HTERT RPE-1 (cell line): Measurements from ENCODE around the gene RAP1B.
"Not testable (repeated sequence)": the region's sequence is repeated elsewhere in the genome, so short reads cannot be mapped to it uniquely, and the experiment has no call there.

Source experiments
- in situ Hi-C: fragments of 300-500 bp; cut with MboI; formaldehyde crosslinking; loops from 4 replicates; pipeline ENCODE4 v1.14.3; 2020; ENCODE audit warnings: low sequenced_read_pairs

Gene RAP1B

GRCh38 chr12:68632486-68632885, 21.8 kb downstream of the RAP1B start:
- in situ Hi-C loops = no loop called here

- in situ Hi-C loops = no loop called here
These were observed 23.2 kb downstream of the RAP1B start for GRCh38 chr12:68633614-68634558.

- in situ Hi-C loops = no loop called here
These were observed 25.6 kb downstream of the RAP1B start for GRCh38 chr12:68636268-68636667.

DNA sequence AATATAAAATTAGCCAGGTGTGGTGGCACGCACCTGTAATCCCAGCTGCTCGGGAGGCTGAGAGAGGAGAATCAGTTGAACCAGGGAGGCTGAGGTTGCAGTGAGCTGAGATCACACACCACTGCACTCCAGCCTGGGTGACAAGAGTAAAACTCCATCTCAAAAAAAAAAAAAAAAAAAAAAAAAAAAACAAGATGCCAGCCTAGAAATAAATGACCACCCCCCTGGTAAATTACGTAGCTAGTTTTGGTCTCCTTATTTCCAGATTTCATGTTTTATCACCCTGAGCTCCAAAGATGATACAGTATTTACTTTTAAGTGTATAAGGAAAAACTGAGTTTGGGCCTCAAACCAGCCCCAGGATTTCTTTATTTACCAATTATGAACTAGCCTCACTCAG, 26.7 kb downstream of the RAP1B start:
- in situ Hi-C loops = not testable (repeated sequence)

DNA sequence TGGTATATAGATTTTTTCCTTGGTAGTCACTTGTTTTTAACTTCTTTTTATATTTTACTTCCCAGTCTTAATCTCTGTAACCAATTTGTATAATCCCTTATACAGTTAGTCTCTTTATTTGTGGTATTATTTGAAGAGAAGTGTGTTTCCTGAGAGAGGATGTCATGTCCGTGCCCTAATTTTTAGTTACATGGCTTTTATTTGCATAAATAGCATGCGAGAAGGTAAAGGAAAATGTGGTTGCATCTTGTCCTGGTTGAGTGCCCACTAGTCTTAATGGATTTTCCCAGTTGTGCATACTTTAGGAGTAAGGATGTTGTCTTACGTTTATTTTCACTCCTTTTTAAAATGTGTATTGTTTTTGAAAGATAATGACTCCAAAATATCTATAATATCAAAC, 27.5 kb downstream of the RAP1B start:
- in situ Hi-C loops = no loop called here

DNA sequence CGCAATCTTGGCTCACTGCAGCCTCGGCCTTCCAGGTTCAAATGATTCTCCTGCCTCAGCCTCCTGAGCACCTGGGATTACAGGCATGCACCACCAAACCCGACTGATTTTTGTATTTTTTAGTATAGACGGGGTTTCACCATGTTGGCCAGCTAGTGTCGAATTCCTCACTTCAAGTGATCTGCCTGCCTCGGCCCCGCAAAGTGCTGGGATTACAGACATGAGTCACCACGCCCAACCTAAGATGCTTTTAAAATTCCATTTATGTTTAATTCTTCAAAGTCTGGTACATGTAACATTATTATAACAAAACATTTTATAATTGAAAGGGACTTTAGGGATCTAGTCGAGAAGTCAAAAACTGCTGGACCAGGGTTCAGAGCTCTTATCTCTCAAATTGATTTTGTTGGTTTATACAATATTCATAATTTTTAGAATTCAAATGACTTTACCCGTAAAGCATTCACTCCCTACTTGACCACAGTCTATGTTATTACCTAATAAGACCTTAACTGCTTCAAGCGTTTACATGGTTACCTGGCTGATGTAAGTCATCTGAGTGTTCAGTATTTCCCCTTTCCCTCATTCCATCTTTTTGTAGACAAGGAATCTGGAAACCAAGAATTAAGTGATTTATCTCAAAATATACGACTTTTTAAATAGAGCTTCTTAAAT, 28.2 kb downstream of the RAP1B start:
- in situ Hi-C loops = no loop called here

DNA sequence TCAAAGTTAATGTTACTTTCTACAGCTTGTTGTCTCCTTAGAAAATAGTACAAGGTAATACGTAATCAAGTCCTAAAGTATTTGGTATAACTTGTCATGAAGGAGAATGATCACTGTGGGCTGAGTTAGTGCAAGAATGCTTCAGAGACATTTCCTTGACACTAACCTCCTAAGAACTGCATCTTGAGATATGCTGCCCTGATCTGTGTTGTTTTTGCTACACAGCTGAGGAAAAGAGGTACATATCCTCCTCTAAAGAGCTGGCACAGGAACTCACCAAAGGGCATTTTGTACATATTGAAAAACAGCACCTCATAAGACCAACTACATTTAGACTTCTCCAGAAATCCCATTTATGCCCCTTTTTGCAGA, 28.7 kb downstream of the RAP1B start:
- in situ Hi-C loops = no loop called here

GRCh38 chr12:68641138-68641537, 30.4 kb downstream of the RAP1B start:
- in situ Hi-C loops = no loop called here

- in situ Hi-C loops = no loop called here
These were observed 35.8 kb downstream of the RAP1B start for GRCh38 chr12:68646484-68646883.

DNA sequence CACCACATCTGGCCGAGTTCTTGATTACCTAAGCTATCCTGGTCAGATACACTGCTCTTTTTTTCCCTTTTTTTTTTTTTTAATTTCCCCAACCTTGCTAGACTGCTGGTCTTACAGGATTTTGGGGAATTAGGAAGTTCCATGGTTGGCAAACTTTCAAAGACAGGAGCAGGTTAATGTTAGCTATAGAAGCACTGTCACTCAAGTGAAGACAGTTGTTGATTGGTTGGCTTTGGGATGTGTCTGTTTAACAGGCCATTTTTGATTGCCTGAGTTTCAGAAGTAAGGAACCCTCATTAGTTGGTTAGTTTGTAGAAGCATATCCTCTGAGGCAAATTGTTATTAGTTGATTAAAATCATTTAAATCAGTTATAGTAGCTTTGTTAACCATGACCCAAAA, 36.8 kb downstream of the RAP1B start:
- in situ Hi-C loops = no loop called here

- in situ Hi-C loops = no loop called here
These were observed 37.5 kb downstream of the RAP1B start for GRCh38 chr12:68648179-68648578.

- in situ Hi-C loops = no loop called here
These were observed 54.4 kb downstream of the RAP1B start for GRCh38 chr12:68665016-68665569.

DNA sequence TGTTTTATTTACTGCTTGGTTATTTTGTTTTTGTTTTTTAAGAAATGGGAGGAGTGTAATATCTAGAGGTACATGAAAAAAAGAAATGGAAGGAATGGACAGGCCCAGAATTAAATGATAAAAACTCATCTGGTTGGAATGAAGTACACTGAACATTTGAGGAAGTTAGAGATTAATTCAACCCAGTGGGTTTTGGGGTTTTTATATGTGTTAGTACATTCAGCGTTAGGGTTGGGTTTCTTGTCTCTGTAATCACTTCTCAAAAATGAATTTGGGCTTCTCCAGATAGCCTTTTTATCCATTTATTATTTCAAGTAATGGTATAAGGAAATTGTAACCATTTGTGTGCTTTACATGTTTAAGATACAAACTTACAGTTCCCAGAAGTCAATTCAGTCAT, 56.6 kb downstream of the RAP1B start:
- in situ Hi-C loops = no loop called here

DNA sequence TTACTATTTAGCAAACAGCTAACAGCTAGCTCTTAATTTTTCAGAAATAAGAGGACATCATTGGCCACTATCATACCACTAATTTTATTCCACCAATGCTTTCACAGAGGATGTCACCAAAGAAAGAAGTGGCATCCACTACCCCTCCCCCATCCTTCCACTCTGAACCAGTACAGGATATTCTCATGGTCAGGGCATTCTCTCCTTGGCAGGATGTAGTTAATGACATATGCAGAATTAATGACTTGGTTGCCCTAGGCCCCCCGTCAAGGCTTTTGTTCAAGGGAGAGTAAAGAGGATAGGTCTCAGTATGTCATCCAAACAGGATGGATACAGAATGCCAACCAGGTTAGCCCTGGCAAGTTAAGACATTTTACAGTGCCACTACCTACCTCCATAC, 57.2 kb downstream of the RAP1B start:
- in situ Hi-C loops = no loop called here

DNA sequence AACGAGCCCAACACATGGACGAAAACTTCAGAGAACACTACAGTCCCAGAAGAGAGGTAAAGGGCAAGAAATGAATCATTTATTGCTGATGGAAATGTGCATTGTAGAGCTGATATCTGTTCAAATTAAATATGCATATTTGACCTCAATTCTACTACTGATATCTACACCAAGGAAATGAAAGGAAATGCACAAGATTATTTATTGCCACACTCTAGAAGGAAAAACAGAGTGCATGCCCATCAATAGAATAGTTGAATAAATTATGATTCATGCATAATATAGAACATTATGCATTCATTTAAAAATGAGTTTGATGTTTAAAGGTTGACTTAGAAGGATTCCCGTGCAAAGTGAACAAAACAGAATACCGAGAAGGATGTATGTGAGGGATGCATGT, 60.5 kb downstream of the RAP1B start:
- in situ Hi-C loops = no loop called here

- in situ Hi-C loops = no loop called here
These were observed 63.1 kb downstream of the RAP1B start for GRCh38 chr12:68673788-68674187.

DNA sequence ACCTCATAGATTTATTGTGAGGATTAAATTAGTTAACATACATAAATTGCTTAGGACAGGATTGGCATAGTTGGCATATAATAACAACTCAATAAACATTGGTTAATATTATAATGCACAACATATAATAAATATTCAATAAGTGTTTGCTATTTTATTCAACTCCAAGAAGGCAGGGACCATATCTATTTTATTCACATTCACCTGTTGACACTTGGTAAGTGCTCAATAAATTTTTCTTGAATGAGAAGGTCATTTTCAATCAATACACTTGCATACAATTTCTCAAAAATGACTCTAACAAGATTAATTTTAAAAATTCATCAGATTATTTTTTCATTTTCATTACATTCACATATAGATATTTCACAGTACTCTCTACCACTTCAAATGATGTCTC, 63.7 kb downstream of the RAP1B start:
- in situ Hi-C loops = no loop called here

DNA sequence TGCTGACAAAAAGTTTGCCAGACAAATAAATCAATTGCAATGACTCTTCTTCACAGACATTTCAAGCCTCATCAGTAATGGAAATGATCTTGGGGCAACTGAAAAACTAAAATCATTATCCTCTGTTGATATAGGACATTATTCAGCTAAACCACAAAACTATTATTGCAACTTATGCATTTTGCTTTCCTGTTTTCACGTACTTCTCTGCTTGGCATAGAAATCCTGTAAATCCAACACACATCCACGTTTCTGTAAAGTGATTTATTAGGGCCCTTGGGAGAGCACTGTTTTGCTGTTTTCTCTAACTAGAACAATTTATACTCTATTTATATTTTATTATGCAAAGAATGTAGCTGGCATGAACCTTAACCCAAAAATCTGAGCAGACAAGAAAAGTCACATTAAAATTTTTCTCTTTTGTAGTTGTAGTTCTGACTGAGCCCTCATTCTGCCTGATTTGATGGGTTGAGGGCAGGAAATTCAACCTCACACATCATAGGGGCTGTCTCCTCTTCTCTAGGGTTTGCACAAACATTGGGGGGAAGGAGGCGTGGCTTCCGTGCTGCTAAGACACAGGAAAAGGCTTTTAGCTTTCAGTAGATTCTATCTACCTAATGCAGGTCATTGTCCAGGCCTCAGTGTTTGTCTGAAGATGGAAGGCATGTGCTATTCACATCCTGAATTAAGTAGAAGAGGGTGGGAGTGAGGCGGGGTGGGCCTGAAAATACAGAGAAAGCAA, 64.6 kb downstream of the RAP1B start:
- in situ Hi-C loops = no loop called here

DNA sequence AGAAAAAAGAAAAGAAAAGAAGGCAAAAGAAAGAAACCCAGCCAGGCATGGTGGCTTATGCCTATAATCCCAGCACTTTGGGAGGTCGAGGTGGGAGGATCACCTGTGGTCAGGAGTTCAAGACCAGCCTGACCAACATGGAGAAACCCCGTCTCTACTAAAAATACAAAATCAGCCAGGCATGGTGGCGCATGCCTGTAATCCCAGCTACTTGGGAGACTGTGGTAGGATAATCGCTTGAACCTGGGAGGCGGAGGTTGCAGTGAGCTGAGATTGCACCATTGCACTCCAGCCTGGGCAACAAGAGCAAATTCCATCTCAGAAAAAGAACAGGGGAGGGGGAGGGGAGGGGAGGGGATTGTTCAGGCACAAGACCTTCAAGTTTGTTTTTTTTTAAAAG, 66.2 kb downstream of the RAP1B start:
- in situ Hi-C loops = not testable (repeated sequence)

- in situ Hi-C loops = no loop called here
These were observed 75.5 kb downstream of the RAP1B start for GRCh38 chr12:68686262-68686594.
